ENCODE results near the gene CDK4.

Gene CDK4

DNA sequence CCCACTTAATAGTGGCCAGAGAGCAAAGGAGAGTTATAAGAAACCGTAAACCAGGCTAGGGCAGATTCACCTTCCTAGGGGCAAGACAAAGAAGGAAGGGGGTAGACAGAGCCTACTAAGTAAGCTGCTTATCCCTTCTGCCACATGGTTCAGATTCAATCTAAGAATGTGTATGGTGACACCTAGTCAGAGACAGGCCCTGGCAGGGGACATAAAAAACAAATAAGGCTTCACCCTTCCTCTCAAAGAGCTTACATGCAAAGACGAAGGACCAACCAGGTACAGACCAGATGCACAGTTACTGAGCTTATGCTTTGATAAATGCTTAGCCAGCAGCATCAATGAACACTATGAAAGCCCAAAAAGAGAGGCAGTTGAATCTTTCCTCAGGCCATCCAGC is 10.4 kb upstream of the CDK4 start:
- DNase-seq (ENCODE audit: low read depth in 2 of 2): no peak
- TF ChIP-seq, protein P1, sequence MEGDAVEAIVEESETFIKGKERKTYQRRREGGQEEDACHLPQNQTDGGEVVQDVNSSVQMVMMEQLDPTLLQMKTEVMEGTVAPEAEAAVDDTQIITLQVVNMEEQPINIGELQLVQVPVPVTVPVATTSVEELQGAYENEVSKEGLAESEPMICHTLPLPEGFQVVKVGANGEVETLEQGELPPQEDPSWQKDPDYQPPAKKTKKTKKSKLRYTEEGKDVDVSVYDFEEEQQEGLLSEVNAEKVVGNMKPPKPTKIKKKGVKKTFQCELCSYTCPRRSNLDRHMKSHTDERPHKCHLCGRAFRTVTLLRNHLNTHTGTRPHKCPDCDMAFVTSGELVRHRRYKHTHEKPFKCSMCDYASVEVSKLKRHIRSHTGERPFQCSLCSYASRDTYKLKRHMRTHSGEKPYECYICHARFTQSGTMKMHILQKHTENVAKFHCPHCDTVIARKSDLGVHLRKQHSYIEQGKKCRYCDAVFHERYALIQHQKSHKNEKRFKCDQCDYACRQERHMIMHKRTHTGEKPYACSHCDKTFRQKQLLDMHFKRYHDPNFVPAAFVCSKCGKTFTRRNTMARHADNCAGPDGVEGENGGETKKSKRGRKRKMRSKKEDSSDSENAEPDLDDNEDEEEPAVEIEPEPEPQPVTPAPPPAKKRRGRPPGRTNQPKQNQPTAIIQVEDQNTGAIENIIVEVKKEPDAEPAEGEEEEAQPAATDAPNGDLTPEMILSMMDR (IDR thresholded peaks at IDR 0.05; ENCODE audit: low read depth, low read length): no peak
- no peak overlapping the region for H3K4me3 ChIP-seq (replicated peaks in 1 of 2; ENCODE audit: low read depth in 2 of 2, low read length in 2 of 2)

DNA sequence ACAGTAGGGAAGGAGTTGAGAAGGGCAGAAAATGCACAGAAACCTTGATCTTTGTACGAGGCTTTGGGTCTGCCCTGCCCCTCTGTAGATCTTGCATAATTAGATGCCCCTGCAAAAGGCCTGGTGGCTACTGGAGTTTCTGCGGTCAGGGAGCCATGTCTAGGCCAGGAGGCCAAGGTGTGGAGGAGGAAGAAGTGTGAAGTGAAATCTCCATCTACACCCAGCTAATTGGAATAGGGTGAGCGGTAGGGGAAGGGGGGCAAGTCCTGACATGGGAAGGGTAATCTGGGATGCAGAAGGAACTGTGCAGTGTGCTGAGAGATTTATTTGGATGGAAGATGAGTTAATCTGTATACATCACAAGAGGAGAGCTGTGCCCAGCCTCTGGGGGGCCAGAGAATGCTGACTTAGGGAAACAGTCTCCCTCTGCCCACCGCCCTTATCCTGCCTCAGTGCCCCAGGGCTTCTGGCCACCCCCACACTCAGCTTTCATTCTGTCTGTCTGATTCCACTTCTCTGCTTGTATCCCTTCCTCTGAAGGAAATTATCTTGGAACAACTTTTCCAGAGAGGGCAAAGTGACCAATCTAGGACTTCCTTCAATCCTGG is 9.4 kb upstream of the CDK4 start:
- DNase-seq (ENCODE audit: low read depth in 2 of 2): no peak
- H3K4me3 ChIP-seq (replicated peaks in 1 of 2; ENCODE audit: low read depth in 2 of 2, low read length in 2 of 2): no peak overlapping the region
- TF ChIP-seq, protein P1 (IDR thresholded peaks at IDR 0.05; ENCODE audit: low read depth, low read length): no peak

DNA sequence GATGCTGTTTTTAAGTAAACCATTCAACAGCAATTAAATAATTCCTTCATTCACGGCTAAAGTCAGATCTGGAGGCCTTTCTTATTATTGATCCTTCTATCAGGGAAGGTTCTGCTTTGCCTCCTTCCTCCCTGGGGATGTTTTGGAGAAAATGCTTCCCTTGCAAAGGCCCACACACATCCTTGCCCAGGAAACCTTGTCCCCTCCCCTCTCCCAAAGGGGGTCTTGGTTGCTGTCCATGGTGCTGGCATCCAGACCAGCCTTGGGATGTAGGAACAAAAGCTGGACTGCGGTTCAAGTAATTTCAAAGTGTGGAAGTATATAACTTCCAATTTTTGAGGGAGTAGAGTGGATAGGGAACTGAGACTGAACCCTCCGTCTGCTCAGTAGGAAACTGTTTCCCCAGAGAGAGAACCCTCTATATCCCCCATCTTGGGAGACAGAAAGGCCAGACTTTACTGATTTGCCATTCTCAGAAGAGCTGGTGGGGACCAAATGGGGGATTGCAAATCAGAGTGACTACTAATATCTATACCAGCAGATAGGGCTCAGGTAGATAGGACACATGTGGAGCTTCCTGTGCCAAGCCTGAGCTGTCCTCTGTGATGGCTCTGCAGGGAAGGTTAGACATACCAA is 8.4 kb upstream of the CDK4 start:
- H3K4me3 ChIP-seq (replicated peaks in 1 of 2; ENCODE audit: low read depth in 2 of 2, low read length in 2 of 2): no peak overlapping the region
- no peak for DNase-seq (ENCODE audit: low read depth in 2 of 2)
- TF ChIP-seq, protein P1 (IDR thresholded peaks at IDR 0.05; ENCODE audit: low read depth, low read length): no peak

DNA sequence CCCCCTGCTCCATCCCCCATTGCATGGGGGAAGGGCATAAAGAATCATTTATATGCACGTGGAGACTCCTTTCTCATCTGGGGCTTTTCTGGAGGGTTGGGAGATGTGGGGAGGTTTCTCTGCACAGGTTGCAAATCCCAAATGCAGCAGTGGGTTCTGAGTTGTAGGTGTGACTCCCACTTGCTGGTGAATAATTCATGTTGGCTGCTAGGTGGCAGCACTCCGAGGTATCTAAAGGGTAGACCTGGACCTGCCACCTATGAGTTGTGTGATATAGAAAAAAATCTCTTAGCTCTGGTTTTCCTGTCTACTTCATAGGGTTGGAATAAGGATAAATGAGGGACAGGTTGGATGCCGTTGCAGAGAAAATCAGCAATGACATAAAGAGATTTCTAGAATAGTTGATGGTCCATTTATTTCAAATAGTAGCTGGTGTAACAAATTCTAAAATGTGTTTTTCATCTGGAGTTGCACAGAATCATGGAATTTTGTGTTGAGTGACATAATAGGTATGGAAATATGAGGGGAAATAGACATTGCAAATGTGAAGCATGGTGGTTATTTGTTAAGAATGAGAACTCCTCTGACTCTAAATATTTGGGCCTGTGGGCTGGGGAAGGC is 7.4 kb upstream of the CDK4 start:
- no peak overlapping the region for H3K4me3 ChIP-seq (replicated peaks in 1 of 2; ENCODE audit: low read depth in 2 of 2, low read length in 2 of 2)
- peak in 1 of 2 donors; percentile 34 for DNase-seq (ENCODE audit: low read depth in 2 of 2)
- TF ChIP-seq, protein P1 (IDR thresholded peaks at IDR 0.05; ENCODE audit: low read depth, low read length): peak; percentile 48

DNA sequence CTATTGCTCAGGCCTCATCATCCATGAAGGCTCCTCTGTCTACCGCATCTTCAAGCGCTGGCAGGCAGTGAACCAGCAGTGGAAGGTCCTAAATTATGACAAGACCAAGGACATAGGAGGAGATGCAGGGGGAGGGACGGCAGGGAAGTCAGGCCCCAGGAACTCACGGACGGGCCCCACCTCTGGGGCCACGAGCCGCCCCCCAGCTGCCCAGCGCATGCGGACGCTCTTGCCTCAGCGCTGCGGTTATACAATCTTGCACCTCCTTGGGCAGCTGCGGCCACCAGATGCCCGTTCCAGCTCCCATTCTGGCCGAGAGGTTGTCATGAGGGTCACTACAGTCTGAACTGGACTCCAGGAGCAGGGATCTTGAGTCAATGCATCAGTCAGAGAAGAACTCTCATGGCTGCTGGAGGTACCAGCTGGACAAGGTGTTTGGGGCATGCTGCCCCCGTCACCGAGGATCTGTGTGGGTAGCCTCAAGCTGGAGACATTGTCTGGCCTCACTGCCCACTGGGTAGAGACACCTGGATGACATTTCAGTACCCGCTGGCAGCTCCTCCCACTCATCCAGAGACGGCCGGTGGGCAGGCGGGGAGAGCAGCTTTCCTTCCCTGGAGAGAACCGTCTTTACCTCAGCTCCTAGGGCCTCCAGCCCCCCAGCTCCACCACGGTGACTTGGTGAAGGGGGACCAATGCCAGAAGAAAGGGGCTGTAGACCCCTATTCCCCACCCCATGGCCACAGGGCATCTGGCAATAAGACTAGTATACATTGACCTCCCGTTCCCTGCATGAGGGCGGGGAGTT is 6.6 kb upstream of the CDK4 start:
- no peak overlapping the region for H3K4me3 ChIP-seq (replicated peaks in 1 of 2; ENCODE audit: low read depth in 2 of 2, low read length in 2 of 2)
- no peak for DNase-seq (ENCODE audit: low read depth in 2 of 2)
- TF ChIP-seq, protein P1 (IDR thresholded peaks at IDR 0.05; ENCODE audit: low read depth, low read length): no peak

DNA sequence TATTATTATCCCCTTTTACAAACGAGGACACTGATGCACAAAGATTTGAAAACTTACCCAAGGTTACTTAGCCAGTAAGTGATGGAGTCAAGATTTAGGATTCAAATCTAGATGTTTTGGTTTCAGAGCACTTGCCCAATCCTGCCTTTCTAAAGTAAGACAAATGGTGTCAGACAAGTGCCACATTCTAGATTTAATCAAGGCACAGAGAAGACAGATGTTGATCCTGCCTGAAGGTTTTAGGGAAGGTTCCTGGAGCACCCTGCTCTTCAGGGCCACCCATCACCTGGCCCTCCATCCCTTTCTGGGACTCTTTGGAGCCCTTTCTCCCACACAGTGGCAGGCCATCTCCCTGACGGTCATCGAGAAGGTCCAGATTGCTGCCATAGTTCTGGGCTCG is 5.7 kb upstream of the CDK4 start:
- no peak for DNase-seq (ENCODE audit: low read depth in 2 of 2)
- H3K4me3 ChIP-seq (replicated peaks in 1 of 2; ENCODE audit: low read depth in 2 of 2, low read length in 2 of 2): no peak overlapping the region
- TF ChIP-seq, protein P1 (IDR thresholded peaks at IDR 0.05; ENCODE audit: low read depth, low read length): no peak
